ENCODE measurements around the gene ZNF385B.

The ZNF385B gene

GRCh38 chr2:179455824-179456223 is 405.6 kb downstream of the ZNF385B start:
- no peak for DNase-seq (ENCODE audit: low read depth)
- no peak for TF ChIP-seq CTCF (IDR thresholded peaks at IDR 0.05; ENCODE audit: low read length, missing control alignments)
- H3K4me3 ChIP-seq (replicated peaks; ENCODE audit: low read depth, low read length): no peak overlapping the region

GRCh38 chr2:179455172-179455524 is 406.3 kb downstream of the ZNF385B start:
- H3K4me3 ChIP-seq (replicated peaks; ENCODE audit: low read depth, low read length): no peak overlapping the region
- no peak for TF ChIP-seq CTCF (IDR thresholded peaks at IDR 0.05; ENCODE audit: low read length, missing control alignments)
- no peak for DNase-seq (ENCODE audit: low read depth)

- TF ChIP-seq CTCF (IDR thresholded peaks at IDR 0.05; ENCODE audit: low read length, missing control alignments): no peak
- no peak overlapping the region for H3K4me3 ChIP-seq (replicated peaks; ENCODE audit: low read depth, low read length)
- peak; percentile 86 for DNase-seq (ENCODE audit: low read depth)
Measured at GRCh38 chr2:179454443-179455171, 406.8 kb downstream of the ZNF385B start.

GRCh38 chr2:179449010-179449409 is 412.4 kb downstream of the ZNF385B start:
- TF ChIP-seq CTCF (IDR thresholded peaks at IDR 0.05; ENCODE audit: low read length, missing control alignments): no peak
- no peak overlapping the region for H3K4me3 ChIP-seq (replicated peaks; ENCODE audit: low read depth, low read length)
- DNase-seq (ENCODE audit: low read depth): no peak

GRCh38 chr2:179447839-179448447 is 413.5 kb downstream of the ZNF385B start:
- no peak overlapping the region for H3K4me3 ChIP-seq (replicated peaks; ENCODE audit: low read depth, low read length)
- peak; percentile 28 for TF ChIP-seq CTCF (IDR thresholded peaks at IDR 0.05; ENCODE audit: low read length, missing control alignments)
- no peak for DNase-seq (ENCODE audit: low read depth)

- no peak for TF ChIP-seq CTCF (IDR thresholded peaks at IDR 0.05; ENCODE audit: low read length, missing control alignments)
- DNase-seq (ENCODE audit: low read depth): no peak
- no peak overlapping the region for H3K4me3 ChIP-seq (replicated peaks; ENCODE audit: low read depth, low read length)
Measured at GRCh38 chr2:179447421-179447820, 414.0 kb downstream of the ZNF385B start.

Measured in fibroblast of pulmonary artery (primary cell).